Midbrain (tissue), 1 donor: Measurements from ENCODE around the gene MAP4K5.

Source experiments
- DNase-seq: peaks from one replicate; lab custom pipeline; 2025; lab: John Stamatoyannopoulos, UW

Gene MAP4K5

GRCh38 chr14:50399251-50400032 is 132.9 kb downstream of the MAP4K5 start:
- DNase-seq, result no peak

DNA sequence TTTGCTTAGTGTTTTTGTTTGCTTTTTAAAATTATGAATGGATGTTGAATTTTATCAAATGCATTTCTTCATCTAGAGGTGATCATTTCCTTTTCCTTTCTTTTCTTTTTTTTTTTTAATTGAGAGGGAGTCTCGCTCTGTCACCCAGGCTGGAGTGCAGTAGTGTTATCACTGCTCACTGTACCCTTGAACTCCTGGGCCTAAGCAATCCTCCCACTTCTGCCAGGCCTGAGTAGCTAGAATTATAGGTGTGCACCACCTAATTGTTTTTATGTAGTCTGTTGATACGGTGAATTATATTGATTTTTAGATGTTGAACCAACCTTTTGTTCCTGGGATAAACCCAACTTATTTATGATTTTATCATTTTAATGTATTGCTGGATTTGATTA is 134.2 kb downstream of the MAP4K5 start:
- DNase-seq, result no peak

DNA sequence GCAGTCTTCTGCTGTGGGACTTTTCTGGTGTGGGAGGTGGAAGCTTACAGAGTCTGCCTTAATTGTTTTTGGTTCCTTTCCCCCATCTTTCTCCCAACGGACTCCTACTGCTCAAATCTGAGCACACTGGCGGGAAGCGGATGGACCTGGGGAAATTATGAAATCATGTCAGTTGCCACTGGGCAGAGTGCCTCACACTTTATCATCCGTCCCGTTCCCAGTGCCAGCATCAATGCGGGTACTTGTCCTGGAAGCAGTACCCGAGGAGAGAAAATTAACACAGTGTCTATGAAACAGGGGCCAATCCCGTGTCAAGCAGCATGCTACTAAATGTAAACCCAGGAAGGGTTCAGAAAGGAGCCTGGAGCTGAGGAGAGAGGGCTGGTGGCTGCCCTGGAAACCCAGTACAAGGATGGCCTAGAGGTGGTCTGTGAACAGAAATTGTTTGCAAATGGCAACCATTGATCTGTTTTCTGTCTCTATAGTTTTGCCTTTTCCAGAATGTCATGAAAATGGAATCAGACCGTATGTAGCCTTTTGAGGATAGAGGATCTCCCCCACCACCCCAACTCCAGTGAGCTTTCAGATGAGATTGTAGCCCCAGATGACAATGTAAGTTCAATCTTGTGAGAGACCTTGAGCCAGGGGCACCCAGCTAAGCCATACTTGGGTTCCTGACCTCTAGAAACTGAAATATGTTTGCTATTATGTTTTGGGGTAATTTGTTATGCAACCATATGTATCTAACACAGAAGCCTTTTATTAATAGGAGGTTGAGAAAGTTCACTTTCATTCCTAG is 134.8 kb downstream of the MAP4K5 start:
- DNase-seq, result peak; percentile 52

DNA sequence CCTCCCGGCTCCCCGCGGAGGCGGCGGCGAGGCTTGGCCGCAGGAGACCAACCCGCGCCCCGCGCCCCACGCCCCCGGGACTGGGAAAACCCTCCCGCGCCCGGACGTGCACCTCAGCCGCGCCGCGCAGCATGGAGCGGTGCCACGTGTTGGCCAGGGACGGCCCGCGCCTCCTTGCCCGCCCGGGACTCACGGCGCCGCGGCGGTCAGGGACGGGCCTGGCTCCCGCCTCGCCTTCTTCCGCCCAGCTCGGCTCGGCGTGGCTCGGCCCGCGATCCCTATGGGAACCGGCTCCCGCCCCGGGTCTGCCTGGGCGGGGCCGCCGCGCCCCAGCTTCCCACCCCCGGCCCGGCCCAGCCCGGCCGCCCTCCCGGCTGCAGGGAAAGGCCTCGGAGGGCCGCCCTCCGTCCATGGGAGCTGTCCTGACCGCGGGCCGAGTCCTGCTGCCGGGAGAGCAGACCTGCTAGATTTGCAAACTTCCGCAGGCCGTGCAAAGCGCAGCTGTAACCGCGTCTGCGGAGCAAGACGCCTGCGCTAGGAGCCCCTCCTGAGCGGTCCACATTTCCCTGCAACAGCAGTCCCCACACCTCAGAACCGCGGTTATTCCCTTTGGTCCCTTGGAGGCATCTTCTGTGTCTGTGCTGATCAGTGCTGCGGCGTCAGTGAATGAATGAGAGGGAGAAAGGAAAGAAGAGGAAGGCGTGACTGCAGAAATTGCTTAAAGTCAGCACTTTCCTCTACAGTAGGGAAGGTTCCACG is 135.6 kb downstream of the MAP4K5 start, which contains the start of gene CDKL1:
TSS of gene CDKL1 (minus strand) at position 251 of the 759 bp plus-strand sequence. CDS start 1,013 bp downstream, outside the sequence.
- peak; percentile 66 for DNase-seq

DNA sequence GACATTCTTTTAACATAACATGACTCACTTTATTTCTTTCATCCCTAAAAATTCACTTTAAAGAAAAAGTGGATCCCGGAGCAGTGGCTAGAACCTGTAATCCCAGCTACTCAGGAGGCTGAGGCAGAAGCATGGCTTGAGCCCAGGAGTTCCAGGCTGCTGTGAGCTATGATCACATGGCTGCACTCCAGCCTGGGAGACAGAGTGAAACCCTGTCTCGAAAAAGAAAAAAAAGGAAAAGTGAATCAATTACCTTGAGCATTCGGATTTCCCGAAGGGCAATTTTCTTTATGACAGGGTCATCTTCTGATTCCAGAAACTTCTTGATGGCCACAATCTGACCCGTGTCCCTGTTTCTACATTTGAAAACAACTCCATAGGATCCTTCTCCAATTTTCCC is 136.9 kb downstream of the MAP4K5 start:
- DNase-seq, result no peak

- DNase-seq, result no peak
Observed at GRCh38 chr14:50394713-50395112, 137.7 kb downstream of the MAP4K5 start.

DNA sequence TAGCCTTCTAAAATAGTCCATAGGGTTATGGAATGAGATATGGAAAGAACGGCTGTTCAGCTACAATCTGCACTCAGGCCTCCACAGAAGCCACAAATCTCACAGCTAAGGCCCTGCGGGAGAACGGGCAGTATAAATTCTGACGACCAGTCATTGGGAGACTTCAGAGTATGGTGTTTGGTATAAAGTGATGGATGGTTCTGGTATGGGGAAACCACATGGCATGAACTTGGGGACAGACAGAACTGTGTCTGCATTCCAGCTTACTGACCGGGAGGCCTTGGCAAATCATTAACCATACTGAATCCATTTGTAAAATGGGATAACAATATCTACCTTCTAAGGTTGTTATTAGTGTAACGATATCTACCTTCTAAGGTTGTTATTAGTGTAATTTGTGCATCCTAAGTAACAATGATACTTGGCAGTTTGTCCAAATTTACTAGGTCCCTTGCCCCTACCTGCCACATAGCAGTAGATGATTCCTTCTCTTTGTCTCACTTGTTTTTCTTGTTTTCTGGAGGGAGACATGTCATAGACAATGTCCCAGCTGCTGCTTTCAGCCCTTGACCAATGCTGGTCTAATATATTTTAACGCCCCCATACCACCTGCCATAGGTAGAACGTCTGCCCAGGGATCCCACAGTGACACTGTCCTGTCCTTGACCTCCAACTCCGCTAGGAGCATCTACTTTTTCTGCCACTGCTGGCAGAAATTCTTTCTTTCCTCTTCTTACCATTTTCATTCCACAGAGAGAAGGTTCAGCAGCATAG is 142.5 kb downstream of the MAP4K5 start:
- no peak for DNase-seq

DNA sequence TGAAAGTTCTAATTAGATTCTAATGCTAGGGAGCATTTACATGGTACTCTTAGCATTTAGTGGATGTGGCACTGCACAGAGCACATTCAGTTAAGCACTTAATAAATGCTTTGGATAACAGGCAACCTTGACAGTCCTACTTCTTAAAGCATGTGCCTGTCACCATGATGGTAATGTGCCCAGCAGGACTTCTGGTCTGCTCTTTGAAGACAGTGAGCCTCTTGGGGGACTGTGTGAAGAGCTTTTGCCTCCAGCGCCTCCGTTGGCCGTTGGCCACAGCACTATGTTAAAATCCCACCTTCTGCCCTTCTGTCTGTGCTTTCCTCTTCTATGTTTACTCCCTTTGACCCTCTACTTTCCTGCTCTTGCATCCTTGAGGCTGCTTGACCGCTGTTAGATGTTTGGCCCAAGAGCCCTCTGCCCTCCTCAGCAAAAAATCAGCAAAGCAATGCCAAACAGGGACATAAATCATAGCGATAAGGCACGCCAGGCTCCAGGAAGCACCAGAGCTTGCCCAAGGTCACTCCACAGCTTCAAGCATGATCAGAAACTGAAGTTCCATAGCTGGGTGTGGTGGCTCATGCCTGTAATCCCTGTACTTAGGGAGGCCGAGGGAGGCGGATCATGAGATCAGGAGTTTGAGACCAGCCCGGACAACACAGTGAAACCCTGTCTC is 144.0 kb downstream of the MAP4K5 start:
- no peak for DNase-seq

DNA sequence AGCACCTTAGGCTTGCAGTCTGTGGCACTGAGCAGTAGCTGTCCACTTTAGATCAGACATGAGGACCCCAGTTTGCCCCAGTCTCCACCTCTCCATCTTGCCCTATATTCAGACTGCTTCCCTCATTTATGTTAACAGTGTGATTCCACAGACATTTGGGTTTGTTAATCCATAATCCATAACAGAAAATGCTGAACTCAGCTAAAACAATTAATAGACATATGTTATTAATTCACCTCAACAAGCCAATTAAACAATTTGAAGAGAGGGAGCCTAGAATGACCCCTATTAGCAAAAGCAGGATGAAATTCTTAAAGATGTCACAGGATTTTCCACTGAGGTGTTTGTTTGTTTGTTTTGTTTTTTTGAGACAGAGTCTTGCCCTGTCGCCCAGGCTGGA is 144.8 kb downstream of the MAP4K5 start:
- DNase-seq, result no peak

- no peak for DNase-seq
Observed at GRCh38 chr14:50383618-50384225, 148.6 kb downstream of the MAP4K5 start.

DNA sequence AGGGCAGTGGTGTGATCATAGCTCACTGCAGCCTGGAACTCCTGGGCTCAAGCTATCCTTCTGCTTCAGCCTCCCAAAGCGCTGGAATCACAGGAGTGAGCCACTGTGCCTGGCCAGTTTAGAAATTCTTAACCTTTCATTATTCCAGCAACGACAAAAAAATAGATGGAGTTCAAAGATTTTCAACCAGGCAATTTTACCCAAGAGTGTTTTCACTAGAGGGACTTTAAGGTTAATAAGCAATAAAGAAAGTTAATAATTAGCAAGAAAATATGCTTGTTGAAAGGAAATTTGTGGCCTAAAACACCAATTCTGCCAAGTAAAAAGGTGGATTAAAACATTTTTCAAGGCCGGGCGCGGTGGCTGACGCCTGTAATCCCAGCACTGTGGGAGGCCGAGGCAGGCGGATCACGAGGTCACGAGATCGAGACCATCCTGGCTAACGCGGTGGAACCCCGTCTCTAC is 150.5 kb downstream of the MAP4K5 start:
- DNase-seq, result no peak

DNA sequence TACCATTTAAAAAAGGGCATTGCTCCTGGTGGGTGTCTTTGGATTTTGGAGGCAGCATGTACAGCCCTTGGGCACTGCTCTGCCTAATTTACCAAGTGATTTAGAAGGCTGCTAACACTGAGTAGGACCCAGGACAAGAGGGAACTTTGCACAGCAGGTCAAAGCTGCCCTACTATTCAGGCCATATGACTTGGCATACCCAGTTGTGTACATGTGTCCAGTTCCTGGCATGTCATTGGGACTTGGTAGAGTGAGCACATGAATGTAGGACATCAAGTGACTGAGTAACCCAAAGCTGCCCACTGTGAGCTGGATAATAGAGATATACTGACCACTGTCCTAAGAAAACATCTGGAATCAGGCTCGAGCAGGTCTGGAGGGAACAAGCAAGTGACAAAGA is 151.4 kb downstream of the MAP4K5 start:
- no peak for DNase-seq

- DNase-seq, result no peak
Observed at GRCh38 chr14:50380455-50380854, 151.9 kb downstream of the MAP4K5 start.

DNA sequence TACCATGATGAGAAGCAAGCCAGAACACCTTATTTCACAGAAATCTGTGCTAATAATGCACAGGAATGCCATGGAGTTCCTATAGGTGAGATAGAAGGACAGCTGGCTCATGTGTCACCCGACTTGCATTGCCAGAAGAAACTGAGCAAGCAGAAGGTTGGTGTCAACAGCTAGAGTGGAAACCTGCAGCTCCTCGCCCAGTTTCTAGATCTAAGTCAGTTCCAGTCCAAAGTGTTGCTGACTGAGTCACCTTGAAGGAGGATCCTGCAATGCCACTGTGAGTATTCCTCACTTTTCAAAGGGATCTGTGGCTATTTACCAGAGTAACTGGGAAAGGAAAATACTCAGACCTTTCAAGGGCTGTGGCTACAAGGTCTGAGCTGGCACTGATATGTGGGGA is 152.8 kb downstream of the MAP4K5 start:
- no peak for DNase-seq

DNA sequence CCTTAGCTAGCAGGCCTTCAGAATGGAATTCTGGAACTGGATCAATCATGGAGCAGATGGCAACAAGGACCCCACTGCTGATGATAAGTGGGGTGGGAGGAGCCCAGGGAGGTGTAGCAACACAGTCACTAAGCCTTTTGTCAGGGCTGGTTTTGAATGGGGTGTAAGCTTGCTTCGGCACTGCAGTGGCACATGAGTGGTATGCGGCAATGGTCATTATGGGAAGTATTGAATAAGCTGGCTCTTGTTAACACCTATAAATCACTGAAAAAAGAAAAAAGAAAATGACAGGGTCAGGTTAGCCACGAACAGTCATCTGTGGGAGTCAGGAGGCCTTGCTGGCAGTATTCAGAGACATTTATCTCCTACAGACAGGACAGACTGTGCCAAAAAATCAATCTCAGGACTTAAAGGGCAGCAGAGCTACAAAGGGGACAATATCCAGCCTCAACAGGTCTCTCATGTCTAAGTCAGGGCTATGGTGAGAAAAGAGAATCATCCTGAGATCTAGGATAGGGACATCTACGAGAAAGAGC is 154.8 kb downstream of the MAP4K5 start:
- no peak for DNase-seq

- DNase-seq, result no peak
Observed at GRCh38 chr14:50375760-50376159, 156.6 kb downstream of the MAP4K5 start.

DNA sequence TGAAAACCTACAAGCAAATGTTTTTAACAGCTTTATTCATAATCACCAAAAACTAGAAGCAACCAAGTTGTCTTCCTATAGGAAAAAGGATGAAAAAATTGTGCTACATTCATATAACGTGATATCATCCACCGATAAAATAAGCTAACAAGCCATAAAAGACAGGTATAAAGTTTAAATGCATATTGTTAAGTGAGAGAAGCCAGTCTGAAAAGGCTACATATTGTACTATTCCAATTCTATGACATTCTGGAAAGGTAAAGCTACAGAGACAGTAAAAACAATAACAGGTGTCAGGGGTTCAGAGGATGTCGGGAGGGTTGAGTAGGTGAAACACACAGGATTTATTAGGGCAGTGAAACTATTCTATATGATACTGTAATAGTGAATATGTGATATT is 158.4 kb downstream of the MAP4K5 start:
- DNase-seq, result no peak

- DNase-seq, result no peak
Observed at GRCh38 chr14:50371546-50371945, 160.8 kb downstream of the MAP4K5 start.
